Stimulated activated naive CD4-positive, alpha-beta T cell treated with Interleukin-2 at 50 U/mL for 16 hours (primary cell): ENCODE measurements around the gene PRDM16.

Experiments used
- DNase-seq: peaks from one replicate; lab custom pipeline; 2025; lab: John Stamatoyannopoulos, UW

PRDM16 gene

DNA sequence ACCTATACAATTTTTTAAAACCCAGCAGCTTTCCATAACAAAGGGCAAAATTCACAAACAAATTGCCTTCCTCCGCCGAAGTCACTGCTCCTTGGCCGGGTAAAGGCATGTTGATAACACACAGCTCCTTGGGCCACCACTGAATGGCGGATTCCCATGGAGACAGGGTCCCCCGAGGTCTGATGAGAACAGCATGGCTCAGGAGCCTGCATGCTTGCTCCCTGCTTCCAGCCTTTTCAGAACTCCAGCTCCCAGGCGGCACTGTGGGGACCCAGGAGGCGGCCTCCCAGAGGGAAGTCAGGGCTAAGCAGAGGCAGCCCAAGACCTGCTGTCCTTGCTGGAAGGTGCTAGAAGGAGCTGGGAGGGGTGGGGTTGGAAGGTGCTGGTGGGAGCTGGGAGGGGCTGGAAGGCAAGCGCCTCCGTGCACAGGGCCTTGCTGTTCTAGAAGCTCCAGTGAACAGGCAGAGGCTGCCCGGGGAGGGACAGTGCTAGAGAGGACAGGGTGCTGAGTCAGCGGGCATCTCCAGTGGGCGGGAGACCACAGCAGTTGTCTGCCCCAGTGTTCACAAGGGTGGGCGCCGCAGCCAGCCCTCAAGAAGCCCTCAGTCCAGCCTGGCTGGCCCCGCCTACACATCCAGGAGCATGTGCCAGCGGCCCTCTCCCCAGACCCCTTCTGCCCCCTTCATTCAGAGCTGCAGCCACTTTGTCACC lies 35.1 kb downstream of the PRDM16 start:
- DNase-seq: no peak

DNA sequence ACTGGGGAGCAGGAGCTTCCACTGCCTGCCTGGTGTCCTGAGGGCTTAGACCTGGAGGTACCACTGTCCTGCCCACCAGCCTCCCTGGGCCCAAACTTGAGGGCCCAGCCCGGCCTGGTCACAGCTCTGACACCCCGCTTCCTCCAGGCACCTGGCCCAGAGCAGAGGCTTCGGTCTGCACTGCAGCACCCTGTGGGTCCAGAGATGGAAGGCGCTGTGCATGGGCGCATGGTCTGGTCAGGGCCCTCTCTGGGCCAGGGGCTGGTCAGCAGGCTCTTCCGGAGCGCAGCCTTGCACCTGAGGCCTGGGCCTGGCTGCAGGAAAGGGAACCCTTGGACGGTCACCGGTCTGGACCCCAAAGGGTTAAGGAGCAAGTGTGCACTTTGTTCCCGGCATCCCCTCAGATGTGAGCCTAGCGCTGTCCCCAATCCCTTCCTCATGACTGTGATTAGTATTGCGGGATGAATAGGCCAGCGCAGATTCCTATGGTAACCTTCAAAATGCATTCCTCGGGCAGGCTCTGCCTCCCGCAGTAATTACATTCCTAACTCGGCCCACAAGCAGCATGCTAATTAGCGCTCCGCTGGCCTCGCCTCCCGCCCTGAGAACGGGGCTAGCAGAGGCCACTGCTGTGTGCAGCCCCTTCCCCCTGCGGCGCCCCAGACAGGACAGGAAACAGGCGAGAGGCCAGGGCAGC lies 36.3 kb downstream of the PRDM16 start:
- DNase-seq: no peak

GRCh38 chr1:3106216-3106615 lies 37.2 kb downstream of the PRDM16 start:
- DNase-seq: no peak

GRCh38 chr1:3107201-3107600 lies 38.2 kb downstream of the PRDM16 start:
- no peak for DNase-seq

DNA sequence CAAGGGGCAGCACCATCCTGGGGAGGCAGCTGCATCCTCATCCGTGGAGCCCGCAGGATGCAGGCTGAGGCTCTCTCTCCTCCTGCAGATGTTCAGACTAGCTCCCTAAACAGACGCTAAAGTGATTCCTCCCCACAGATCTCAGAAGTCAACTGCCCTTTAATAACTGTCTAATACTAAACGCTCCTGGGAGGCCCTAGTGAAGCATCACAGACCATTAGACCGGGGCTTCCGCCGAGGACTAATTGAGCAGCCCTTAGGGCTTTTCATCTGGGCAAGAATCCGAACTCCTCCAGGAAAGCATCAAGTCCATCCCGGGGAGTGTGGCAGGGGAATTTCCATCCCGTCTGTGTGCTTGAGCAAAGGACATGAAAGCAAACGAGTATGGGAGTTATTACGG lies 40.4 kb downstream of the PRDM16 start:
- DNase-seq: no peak

DNA sequence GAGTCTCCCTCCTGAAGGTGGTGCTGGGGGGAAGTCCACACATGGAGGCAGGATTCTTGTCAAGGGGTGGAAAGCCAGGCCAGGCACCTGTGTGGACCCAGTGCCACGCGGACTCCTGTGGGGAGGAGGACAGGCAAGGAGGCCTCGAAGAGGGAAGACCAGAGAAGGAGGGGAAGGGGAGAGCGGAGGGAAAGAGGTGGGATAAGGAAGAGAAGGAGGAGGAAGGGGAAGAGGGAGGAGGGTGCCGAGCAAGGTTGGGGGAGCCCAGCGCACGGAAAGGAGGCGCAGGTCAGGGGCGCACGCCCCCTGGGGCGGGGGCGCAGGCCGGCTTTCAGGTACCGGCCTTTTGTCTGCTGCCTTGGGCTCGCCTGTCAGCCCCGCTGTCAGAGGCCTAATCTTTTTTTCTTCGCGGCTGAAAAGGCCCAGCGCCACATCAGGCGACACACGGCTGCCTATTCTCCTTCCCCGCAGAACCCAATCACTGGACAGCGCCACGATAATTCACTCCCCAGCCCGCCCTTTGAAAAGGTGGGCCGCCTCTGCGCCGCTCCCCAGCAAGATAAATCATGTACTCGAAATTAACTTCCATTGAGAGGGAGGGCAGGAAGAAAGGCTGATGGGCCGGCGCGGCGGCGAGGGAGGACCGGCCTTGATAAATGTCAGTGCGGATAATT lies 42.5 kb downstream of the PRDM16 start:
- DNase-seq: no peak

DNA sequence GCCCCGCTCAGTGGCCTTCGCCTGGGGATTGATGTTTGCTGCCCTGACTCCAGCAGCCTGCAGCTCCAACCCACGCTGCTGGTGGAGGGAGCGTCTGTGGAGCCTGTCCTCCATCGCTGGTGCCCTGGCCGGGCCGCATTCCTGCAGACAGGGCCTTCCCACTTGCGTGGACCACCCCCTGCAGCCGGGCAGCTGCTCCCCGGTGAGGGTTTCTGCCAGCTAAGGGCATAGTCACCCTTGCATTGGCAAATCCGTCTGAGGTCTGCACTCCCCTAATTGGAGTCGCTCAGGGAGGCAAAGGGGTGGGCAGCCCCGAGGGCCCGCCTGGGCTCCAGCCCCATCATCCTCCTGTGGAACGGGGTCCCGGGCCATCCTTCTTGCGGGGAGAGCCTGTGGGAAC lies 43.5 kb downstream of the PRDM16 start:
- no peak for DNase-seq

DNA sequence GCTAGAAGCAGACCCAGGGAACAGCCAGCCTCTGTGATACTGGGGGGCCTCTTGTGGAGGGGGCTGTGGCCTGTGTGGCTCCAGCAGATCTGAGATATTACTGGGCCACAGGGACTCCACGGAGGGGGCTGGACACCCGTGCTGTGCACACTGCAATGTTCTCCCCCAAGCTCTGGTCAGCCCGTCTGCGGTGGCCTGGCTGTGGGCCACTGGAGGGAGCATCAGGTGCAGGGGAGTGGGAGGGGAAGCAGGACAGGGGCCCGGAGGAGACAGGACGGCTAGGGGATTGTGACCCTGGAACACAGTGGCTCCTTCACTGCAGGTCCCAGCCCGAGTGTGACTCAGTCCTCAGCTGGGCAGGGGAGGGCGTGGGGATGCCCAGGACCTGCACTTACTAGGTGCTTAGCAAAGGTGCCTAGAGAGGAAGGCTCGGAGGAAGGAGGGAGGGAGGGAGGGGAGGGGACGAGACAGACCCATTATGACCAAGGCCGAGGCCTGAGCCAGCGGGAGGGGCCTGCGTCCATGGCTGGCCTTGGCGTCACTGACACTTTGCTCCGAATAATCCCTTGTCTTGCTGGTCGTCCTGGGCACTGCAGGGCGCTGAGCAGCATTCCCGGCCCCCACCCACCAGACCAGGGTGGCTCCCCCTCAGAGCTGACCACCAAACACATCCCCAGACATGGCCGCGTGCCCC lies 44.2 kb downstream of the PRDM16 start:
- no peak for DNase-seq

GRCh38 chr1:3113741-3114056 lies 44.7 kb downstream of the PRDM16 start:
- no peak for DNase-seq

DNA sequence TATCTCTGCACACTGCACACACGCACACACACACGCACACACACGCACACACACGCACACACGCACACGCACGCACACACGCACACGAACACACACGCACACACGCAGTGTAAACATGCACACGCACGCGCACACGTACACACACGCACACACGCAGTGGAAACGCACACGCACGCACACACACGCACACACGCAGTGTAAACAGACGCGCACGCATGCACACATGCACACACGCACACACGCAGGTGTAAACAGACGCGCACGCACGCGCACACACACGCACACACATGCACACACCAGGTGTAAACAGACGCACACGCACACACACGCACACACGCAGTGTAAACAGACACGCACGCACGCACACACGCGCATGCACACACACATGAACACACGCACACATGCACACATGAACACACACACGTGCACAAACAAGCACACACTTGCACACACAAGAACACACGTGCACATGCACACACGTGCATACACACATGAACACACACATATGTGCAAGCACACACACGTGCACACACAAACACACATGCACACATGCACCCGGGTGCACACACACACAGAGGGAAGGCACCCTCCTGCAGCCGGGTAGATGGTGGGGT lies 45.2 kb downstream of the PRDM16 start:
- DNase-seq: no peak

DNA sequence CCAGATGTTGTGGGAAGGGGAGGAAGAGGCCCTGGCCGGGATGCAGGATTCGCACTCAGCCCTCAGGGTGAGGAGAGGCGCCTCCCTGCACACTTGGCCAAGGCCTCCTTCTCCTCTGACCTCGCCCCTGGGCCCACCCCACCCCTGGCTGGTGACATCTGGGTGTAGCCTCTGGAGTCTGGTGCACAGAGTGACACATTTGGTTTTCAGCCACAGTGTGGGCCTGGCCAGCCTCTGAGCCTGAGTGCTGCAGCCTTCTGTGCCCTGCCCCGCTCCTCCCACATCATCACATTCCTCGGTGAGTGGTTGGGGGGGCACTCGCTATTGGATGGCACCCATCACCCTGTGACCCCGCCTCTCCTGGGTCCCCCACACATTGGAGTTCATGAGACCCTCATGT lies 45.8 kb downstream of the PRDM16 start:
- DNase-seq: no peak

- DNase-seq: no peak
These were observed 46.5 kb downstream of the PRDM16 start for GRCh38 chr1:3115275-3116149.

- DNase-seq: no peak
These were observed 47.1 kb downstream of the PRDM16 start for GRCh38 chr1:3116150-3116510.

DNA sequence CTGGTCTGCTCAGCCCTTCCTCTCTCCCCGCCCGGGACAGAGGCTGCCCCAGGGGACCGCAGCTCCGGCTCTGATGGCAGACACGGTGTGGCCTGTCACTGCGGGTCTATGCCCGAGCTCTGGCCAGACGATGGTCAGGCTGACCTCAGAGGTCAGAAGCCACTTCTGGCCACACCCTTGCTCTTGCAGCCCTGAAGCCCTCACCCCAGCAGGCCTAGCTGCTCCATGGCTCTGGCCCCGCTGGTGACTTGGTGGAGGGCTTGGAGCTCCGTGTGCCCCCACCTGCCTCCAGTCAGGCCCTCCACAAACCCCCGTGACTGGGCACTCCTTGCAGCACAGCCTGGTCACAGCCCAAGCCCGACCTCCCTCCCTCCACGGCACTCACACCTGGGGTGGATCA lies 47.6 kb downstream of the PRDM16 start:
- no peak for DNase-seq

DNA sequence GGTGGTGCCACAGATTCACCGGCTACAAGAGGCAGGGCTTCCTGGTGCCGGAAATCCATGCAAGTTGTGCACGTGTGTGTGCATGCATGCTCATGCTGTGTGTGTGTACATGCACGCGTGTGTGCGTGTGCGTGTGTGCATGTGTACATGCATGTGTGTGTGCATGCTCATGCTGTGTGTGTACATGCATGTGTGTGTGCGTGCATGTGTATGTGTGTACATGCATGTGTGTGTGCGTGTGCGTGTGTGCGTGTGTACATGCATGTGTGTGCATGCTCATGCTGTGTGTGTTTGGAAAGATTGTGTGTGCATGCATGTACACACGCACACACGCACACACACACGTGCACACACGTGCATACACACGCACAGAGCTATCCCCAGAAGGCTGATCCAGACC lies 48.9 kb downstream of the PRDM16 start:
- DNase-seq: no peak

DNA sequence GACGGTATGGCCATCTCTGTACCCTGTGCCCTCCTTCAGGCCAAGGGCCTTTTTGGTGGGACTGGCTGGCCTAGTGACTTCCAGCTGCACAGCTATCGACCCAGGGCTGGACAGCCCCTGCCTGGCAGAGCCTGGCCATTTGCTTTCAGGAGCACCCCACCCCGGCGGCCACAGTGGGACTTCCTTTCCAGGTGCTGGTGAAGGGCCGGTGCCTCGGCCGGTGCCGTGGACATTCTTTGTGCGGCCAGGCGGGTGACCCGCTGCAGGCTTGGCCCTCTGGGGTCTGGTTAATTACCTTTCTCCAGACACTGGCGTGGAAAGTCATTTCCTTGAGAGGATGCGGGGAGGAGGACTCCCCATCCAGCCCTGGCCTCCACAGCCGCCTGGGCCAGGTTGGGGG lies 50.1 kb downstream of the PRDM16 start:
- no peak for DNase-seq

DNA sequence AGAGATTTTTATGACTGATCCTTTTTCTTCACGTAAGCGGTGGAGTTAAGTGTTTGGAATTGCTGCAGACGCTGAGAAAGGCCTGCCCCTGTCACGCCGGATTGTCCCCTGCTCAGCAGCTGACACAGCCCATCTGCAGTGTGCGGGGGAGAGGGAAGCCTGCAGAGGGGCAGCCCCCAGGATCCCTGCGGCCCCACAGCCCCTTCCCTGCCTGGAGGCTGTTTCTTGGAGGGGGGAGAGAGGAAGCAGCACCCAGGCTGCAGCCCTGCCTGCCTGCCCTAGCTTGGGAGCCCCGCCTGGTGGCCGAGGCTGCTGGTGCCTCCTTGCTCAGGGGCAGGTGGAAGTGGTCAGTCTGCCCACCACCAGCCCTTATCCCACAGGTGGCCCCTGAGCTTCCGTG lies 50.7 kb downstream of the PRDM16 start:
- DNase-seq: no peak

GRCh38 chr1:3120140-3120539 lies 51.1 kb downstream of the PRDM16 start:
- DNase-seq: no peak

DNA sequence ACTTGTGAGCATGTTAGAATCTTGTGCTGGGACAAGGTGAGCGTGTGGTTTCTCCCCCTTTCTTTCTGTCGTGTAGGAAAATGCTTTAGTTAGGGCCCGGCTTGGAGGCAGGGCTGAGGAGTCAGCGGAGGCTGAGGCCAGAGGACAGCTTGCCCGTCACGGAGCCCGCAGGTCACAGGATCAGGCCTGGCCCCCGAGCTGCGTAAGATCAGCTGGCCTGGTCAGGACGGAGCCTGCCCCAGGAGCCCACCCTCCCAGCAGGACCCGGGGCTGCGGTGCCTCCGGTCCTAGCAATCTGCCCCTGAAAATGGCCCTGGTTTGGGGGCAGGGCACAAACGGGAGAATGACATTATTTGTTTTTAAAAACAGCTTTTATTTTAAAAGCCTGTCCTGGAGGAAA lies 52.0 kb downstream of the PRDM16 start:
- no peak for DNase-seq

DNA sequence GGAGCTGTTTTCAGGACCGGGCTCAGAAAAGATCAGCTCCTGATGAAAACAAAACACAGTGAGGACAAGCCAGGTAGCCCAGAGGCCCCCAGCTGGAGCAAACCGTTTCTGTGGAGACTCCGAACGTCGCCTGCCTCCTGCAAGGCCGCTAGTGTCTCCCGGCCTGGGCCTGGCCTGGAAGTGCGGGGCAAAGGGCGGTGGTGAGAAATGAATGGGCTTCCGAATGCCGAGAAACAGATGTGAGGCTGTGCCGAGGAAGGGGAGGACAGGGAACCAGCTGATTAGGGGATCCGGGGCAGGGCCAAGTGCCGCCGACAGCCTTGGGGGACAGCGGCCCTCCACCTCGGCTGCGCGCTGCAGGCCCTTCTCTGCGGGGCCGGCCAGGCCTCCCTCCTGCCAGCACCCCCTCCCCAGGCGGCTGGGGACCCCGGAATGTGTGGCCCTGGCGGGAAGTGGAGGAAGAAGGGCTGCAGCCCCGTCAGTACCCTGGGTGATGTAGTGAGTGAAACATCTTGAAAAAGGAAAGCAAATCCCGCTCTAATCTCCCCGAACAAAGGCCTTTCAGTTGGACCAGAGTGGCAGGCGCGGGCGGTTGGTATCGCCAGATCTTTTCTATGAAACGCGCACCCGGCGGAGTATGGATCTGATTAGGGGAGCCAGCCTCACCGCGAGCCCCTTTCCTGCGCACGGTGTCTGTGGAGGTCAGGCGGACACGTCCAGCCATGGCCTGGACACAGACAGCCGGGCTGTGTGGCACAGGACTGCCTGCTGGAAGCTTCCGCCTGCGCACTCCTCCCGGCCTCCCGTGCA lies 52.6 kb downstream of the PRDM16 start:
- no peak for DNase-seq

- no peak for DNase-seq
These were observed 53.3 kb downstream of the PRDM16 start for GRCh38 chr1:3122311-3122710.
